ENCODE results near the gene NECAB3. TPM values are rescaled to one million over a fixed set of nuclear protein-coding genes. Genes with fewer than 3 reads are reported as not detected.
A peak's percentile ranks its signal among the peaks of the same experiment; 100 is the strongest.

The NECAB3 gene
- total RNA-seq, 2 donors from 2014 or later = 24.0 to 29.6 TPM

DNA sequence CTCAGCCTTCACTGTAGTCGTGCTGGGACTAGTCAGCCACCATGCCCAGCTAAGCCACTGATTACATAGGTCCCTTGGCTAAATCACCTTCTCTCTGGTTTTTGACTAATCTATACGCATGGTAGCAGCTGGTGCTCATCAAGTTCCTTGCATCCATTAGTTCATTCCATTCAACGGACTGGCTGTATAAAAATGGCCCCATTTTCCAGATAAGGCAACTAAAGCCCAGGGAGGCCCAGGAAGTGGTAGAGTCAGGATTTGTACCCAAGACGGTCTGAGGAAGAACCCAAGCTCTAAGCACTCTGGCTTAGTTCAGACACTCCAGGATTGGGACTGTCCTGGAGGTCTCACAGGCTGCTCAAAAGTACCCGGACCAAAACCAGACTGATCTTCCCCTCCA lies 7.1 kb upstream of the NECAB3 start:
- Histone ChIP-seq H3K27me3 (replicated peaks; ENCODE audit: insufficient read depth) (no peaks in the 10 kb centered on the region), H3K27ac (peak overlapping the region in 1 of 2 donors; percentile 12), H3K4me1 (ENCODE audit: control insufficient read depth in 1 of 2, low read depth in 2 of 2) (peaks cover 20 to 33% of the 10 kb centered on the region in 2 donors), H3K36me3 (no peaks in the 10 kb centered on the region), H3K4me3 (no peak overlapping the region), H3K9me3 (no peaks in the 10 kb centered on the region)
- TF ChIP-seq, protein P1, sequence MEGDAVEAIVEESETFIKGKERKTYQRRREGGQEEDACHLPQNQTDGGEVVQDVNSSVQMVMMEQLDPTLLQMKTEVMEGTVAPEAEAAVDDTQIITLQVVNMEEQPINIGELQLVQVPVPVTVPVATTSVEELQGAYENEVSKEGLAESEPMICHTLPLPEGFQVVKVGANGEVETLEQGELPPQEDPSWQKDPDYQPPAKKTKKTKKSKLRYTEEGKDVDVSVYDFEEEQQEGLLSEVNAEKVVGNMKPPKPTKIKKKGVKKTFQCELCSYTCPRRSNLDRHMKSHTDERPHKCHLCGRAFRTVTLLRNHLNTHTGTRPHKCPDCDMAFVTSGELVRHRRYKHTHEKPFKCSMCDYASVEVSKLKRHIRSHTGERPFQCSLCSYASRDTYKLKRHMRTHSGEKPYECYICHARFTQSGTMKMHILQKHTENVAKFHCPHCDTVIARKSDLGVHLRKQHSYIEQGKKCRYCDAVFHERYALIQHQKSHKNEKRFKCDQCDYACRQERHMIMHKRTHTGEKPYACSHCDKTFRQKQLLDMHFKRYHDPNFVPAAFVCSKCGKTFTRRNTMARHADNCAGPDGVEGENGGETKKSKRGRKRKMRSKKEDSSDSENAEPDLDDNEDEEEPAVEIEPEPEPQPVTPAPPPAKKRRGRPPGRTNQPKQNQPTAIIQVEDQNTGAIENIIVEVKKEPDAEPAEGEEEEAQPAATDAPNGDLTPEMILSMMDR (IDR thresholded peaks at IDR 0.05) = no peak
- ATAC-seq (ENCODE audit: insufficient number of reproducible peaks, low FRiP score, low read depth) (no peak), DNase-seq (ENCODE audit: low spot score) (no peak)

DNA sequence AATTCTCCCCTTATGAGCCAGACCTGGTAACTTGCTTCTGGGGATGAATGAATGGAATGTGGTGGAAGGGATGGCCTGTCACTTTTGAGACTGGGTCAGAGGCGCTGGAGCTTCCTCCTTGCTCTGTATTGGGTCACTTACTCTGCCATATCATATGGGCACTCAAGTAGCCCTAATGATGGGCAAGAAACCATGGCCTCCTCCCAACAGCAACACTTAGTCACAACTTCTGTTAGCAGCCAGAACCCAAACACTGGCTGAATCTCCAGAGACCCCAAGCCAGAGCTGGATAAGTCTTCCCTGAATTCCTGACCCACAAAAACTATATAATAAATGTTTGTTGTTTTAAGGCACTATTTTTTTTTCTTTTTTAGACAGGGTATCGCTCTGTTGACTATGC lies 6.5 kb upstream of the NECAB3 start:
- H3K36me3 ChIP-seq = no peaks in the 10 kb centered on the region
- peak; percentile 66 for ATAC-seq (ENCODE audit: insufficient number of reproducible peaks, low FRiP score, low read depth)

DNA sequence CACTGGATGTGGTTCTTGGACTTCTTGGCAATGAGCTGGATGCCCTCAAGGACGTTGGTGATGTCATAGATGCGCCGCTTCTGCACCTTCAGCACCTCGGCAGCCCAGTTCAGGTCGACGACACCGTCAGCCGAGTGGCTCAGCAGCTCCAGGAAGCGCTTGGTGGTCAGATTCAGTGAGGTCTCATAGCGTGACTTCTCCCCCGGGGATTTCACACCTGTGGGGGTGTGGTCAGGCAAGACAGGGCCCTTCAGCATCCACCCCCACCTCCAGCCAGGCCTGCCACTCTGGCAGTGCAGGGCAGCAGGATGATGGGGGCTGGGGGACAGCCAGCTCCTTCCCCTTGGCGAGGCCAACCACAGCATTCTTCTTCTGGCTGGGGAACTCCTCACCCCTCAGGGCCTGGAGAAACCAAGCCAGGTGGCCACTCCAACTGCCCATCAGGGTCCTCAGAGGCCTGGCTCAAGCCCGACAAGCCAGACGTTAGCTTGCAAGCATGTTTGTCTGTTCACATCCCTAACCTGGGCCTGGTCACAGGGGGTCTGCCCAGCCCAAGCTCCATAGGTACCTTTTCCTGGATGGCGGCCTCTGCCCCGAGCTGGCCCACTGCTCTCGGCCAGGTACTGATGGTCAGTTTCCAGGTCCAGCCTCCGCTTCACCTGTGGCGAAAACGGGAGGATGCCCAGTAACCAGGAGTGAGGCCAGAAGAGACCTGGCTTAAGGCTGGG lies 5.7 kb upstream of the NECAB3 start:
- no peaks in the 10 kb centered on the region for H3K9me3 ChIP-seq
- H3K4me3 ChIP-seq = no peak overlapping the region
- peak overlapping the region; percentile 5 to 12 for H3K27ac ChIP-seq
- H3K27me3 ChIP-seq (replicated peaks; ENCODE audit: insufficient read depth) = no peaks in the 10 kb centered on the region
- TF ChIP-seq, protein P1 (IDR thresholded peaks at IDR 0.05) = no peak
- H3K36me3 ChIP-seq = no peaks in the 10 kb centered on the region
- peaks cover 27 to 40% of the 10 kb centered on the region in 2 donors for H3K4me1 ChIP-seq (ENCODE audit: control insufficient read depth in 1 of 2, low read depth in 2 of 2)
- no peak for DNase-seq (ENCODE audit: low spot score)
- ATAC-seq (ENCODE audit: insufficient number of reproducible peaks, low FRiP score, low read depth) = no peak

More for the DNA sequence above, 6.5 kb upstream of the NECAB3 start:
- Histone ChIP-seq H3K27ac (peak overlapping the region; percentile 5 to 12), H3K9me3 (no peaks in the 10 kb centered on the region), H3K4me1 (ENCODE audit: control insufficient read depth in 1 of 2, low read depth in 2 of 2) (peaks cover 25 to 38% of the 10 kb centered on the region in 2 donors), H3K27me3 (replicated peaks; ENCODE audit: insufficient read depth) (no peaks in the 10 kb centered on the region), H3K4me3 (no peak overlapping the region)
- TF ChIP-seq, protein P1 (IDR thresholded peaks at IDR 0.05) = no peak
- DNase-seq (ENCODE audit: low spot score) = no peak

DNA sequence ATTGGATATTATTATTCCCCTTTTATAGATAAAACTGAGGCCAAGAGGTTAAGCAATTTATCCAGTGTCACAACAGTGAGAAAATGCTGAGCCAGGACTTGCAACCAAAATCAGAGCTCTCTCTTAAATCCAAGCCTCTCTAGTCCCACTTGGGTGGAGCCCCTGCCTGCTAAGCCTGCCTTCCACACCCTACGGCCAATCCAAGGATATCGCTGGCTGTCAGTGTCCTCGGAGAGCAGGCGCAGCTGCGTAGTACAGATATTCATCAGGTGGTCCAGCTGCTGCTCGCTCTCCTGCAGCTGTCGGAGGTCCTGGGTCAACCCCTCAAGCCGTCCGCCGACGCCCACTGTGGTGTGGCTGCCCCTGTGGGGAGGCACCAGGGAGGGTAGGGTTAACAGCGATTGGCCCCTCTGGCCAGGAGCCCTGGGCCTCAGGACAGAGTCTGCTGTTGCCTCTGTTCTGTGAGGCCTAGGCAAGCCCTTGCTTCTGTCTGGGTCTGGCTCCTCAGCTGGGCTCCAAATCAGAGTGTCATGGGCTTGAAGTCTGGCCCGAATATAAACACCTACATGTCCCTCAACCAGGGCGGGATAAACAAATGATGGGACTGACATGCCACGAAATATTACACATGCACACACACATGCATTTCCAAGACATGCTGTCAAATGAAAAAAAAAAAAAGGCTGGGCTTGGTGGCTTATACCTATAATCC lies 3.9 kb upstream of the NECAB3 start:
- Histone ChIP-seq H3K27me3 (replicated peaks; ENCODE audit: insufficient read depth) (no peaks in the 10 kb centered on the region), H3K9me3 (no peaks in the 10 kb centered on the region), H3K27ac (no peak overlapping the region), H3K4me3 (no peak overlapping the region), H3K36me3 (no peaks in the 10 kb centered on the region), H3K4me1 (ENCODE audit: control insufficient read depth in 1 of 2, low read depth in 2 of 2) (peaks cover 34 to 52% of the 10 kb centered on the region in 2 donors)
- no peak for DNase-seq (ENCODE audit: low spot score)
- TF ChIP-seq, protein P1 (IDR thresholded peaks at IDR 0.05) = no peak
- ATAC-seq (ENCODE audit: insufficient number of reproducible peaks, low FRiP score, low read depth) = no peak
